ENCODE measurements around the gene TRPM3. TPM values are rescaled to one million over a fixed set of nuclear protein-coding genes. Genes with fewer than 3 reads are reported as not detected.

Gene TRPM3
- total RNA-seq, 4 donors from 2014 or later = 0.07 to 0.66 TPM; not detected in 2

GRCh38 chr9:70587201-70587600, 534.2 kb downstream of the TRPM3 start:
- Histone ChIP-seq H3K4me3 (no peak overlapping the region), H3K27me3 (no peaks in the 10 kb centered on the region), H3K9me3 (no peaks in the 10 kb centered on the region), H3K27ac (peak overlapping the region; percentile 82 to 89 (median 84)), H3K4me1 (peaks cover 37 to 46% of the 10 kb centered on the region in 2 donors), H3K36me3 (no peaks in the 10 kb centered on the region)
- no peak for TF ChIP-seq POLR2A (IDR thresholded peaks at IDR 0.05)
- TF ChIP-seq CTCF (IDR thresholded peaks at IDR 0.05 in 4 of 5, conservative IDR thresholded peaks at IDR 0.05 in 1 of 5) = no peak
- peak; percentile 92 to 94 for ATAC-seq
- peak; percentile 47 to 53 for DNase-seq
- in situ Hi-C loops (cut with MboI; ENCODE audit: low sequenced_read_pairs in 4 of 4) = loop anchor here in 1 of 4 donors (10.0 kb wide), 1 partner anchor 82 kb away; no protein-coding TSS in a partner anchor
- intact Hi-C loops (cut with DNase I; ENCODE audit: low total_unique reads) = no loop called here

DNA sequence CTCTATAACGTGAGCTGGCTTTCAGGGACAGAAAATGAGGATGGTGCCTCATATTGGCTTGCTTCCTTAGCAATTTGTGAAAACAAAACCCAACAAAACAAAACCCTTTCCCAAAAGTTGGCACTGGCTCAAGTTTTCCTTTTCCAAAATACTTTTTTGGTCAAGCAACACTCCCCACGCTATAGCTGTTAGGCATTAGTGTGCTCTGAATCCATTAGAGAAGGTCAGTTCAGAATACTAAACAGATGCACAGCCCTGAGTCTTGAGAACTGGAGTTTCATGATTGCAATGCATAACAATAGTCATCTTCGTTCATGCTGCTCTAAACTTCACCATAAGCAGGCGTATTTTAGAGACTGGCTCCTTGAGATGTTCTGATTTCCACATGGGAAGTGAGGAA, 534.9 kb downstream of the TRPM3 start:
- Histone ChIP-seq H3K27me3 (no peaks in the 10 kb centered on the region), H3K4me3 (no peak overlapping the region), H3K4me1 (peaks cover 37 to 46% of the 10 kb centered on the region in 2 donors), H3K27ac (peak overlapping the region; percentile 82 to 89 (median 84)), H3K36me3 (no peaks in the 10 kb centered on the region), H3K9me3 (no peaks in the 10 kb centered on the region)
- intact Hi-C loops (cut with DNase I; ENCODE audit: low total_unique reads) (no loop called here), in situ Hi-C loops (cut with MboI; ENCODE audit: low sequenced_read_pairs in 4 of 4) (loop anchor here in 1 of 4 donors (10.0 kb wide), 1 partner anchor 82 kb away; no protein-coding TSS in a partner anchor)
- no peak for DNase-seq
- no peak for ATAC-seq
- no peak for TF ChIP-seq CTCF (IDR thresholded peaks at IDR 0.05 in 4 of 5, conservative IDR thresholded peaks at IDR 0.05 in 1 of 5)
- TF ChIP-seq POLR2A (IDR thresholded peaks at IDR 0.05) = no peak

GRCh38 chr9:70581955-70582350, 539.5 kb downstream of the TRPM3 start:
- H3K27me3 ChIP-seq = no peaks in the 10 kb centered on the region
- ATAC-seq (no peak), DNase-seq (no peak)
- intact Hi-C loops (cut with DNase I; ENCODE audit: low total_unique reads) = no loop called here
- H3K4me1 ChIP-seq = peaks cover 15 to 26% of the 10 kb centered on the region in 2 donors
- TF ChIP-seq POLR2A (IDR thresholded peaks at IDR 0.05) = no peak
- no peak for TF ChIP-seq CTCF (IDR thresholded peaks at IDR 0.05 in 4 of 5, conservative IDR thresholded peaks at IDR 0.05 in 1 of 5)
- H3K4me3 ChIP-seq = no peak overlapping the region
- H3K9me3 ChIP-seq = no peaks in the 10 kb centered on the region
- H3K27ac ChIP-seq = no peak overlapping the region
- in situ Hi-C loops (cut with MboI; ENCODE audit: low sequenced_read_pairs in 4 of 4) = loop anchor here in 1 of 4 donors (10.0 kb wide), 1 partner anchor 77 kb away; no protein-coding TSS in a partner anchor
- no peaks in the 10 kb centered on the region for H3K36me3 ChIP-seq

DNA sequence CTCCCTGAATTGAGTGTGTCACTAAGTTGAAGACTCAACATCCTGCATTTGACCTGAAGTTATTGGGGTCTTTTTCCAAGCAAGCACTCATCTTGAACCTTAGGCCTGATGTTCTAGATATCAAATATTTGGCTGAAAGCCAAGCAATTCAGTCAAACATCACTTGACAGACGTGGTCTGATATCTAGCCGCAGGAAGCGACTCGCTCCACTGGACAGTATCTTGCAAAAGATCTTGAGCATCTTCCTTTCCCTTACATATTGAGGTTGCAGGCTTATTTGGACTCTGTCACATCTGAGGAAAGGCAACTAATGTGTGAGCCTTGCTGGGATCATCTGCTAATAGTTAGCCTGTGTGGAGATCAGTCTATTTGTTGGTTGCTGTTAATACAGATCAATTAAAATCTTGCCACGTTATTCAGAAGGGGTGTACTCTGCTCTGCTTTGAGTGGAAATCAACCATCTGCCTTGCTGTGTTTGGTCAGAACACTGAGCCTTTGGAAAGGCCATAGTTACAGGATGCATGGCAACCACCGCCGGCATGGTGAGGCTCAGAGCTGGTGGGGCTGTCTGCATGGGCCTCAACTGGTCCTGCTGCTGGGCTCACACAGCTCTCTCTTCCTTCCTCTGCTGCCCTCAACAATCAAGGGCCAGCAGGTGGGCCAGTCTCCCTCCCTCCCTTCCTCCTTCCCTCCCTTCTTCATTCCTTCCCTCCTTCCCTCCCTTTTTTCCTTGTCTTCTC, 540.0 kb downstream of the TRPM3 start:
- H3K4me3 ChIP-seq = no peak overlapping the region
- no peaks in the 10 kb centered on the region for H3K27me3 ChIP-seq
- no peaks in the 10 kb centered on the region for H3K36me3 ChIP-seq
- TF ChIP-seq CTCF (IDR thresholded peaks at IDR 0.05 in 4 of 5, conservative IDR thresholded peaks at IDR 0.05 in 1 of 5) = no peak
- TF ChIP-seq POLR2A (IDR thresholded peaks at IDR 0.05) = no peak
- ATAC-seq = no peak
- intact Hi-C loops (cut with DNase I; ENCODE audit: low total_unique reads) (no loop called here), in situ Hi-C loops (cut with MboI; ENCODE audit: low sequenced_read_pairs in 4 of 4) (loop anchor here in 1 of 4 donors (10.0 kb wide), 1 partner anchor 77 kb away; no protein-coding TSS in a partner anchor)
- no peak overlapping the region for H3K27ac ChIP-seq
- peaks cover 9 to 20% of the 10 kb centered on the region in 2 donors for H3K4me1 ChIP-seq
- DNase-seq = no peak
- no peaks in the 10 kb centered on the region for H3K9me3 ChIP-seq

Measured in gastrocnemius medialis (tissue), 4 donors.